K562 (cell line): ENCODE measurements around the gene TTC31. TPM values are rescaled to one million over a fixed set of nuclear protein-coding genes. Genes with fewer than 3 reads are reported as not detected.

Source experiments
- ASH1L ChIP-seq: fragments of 450-650 bp; IDR thresholded peaks from 2 replicates; pipeline ENCODE4 v1.6.1; 2018; ENCODE audit warnings: borderline replicate concordance, mild to moderate bottlenecking, low read depth; ENCODE audit not compliant: partially characterized antibody
- CBX1 ChIP-seq: sonication (generic); IDR thresholded peaks from 2 replicates; pipeline ENCODE4 v1.6.1; 2016; ENCODE audit warnings: antibody characterized with exemption, low read depth, mild to moderate bottlenecking
- CBX3 ChIP-seq, 2 experiments: IDR thresholded peaks; 1 replicate in 1 of 2; 2 replicates in 1 of 2; pipeline ENCODE4 v1.6.1; 2012; ENCODE audit warnings: inconsistent platforms in 2 of 2, low read length in 2 of 2, borderline replicate concordance in 1 of 2, control low read depth in 1 of 2
- CBX5 ChIP-seq: IDR thresholded peaks from 2 replicates; pipeline ENCODE4 v1.6.1; 2014; ENCODE audit warnings: low read depth, borderline replicate concordance
- HDGF ChIP-seq: fragments of 450-650 bp; IDR thresholded peaks from 2 replicates; pipeline ENCODE4 v1.6.1; 2016
- HMGN3 ChIP-seq: IDR thresholded peaks from 2 replicates; pipeline ENCODE4 v1.6.1; 2011; ENCODE audit warnings: borderline replicate concordance, low read depth, mild to moderate bottlenecking, mixed read lengths, low read length; ENCODE audit not compliant: insufficient read length; ENCODE audit errors: extremely low read depth
- KAT8 ChIP-seq: fragments of 450-650 bp; IDR thresholded peaks from 2 replicates; pipeline ENCODE4 v1.6.1; 2016; ENCODE audit warnings: low read depth, mild to moderate bottlenecking
- NONO ChIP-seq, 2 experiments: fragments of 200-400 bp in 1 of 2; fragments of 450-650 bp in 1 of 2; formaldehyde crosslinking in 1 of 2; IDR thresholded peaks; 2 replicates each; pipeline ENCODE4 v1.6.1; 2017; ENCODE audit warnings: low read depth in 2 of 2, mild to moderate bottlenecking in 2 of 2, moderate library complexity in 2 of 2, low read length in 1 of 2
- RBFOX2 ChIP-seq: fragments of 200-400 bp; formaldehyde crosslinking; IDR thresholded peaks from 2 replicates; pipeline ENCODE4 v1.6.1; 2017; ENCODE audit warnings: low read depth, mild to moderate bottlenecking, low read length, moderate library complexity
- SMARCA4 ChIP-seq: fragments of 450-650 bp; IDR thresholded peaks from 2 replicates; pipeline ENCODE4 v1.6.1; 2016
- SMC3 ChIP-seq: conservative IDR thresholded peaks from 2 replicates; pipeline ENCODE4 v1.6.1; 2011; ENCODE audit warnings: low read depth, low read length, improper control_type of control experiment; ENCODE audit not compliant: insufficient read depth
- SP2 ChIP-seq: IDR thresholded peaks from 2 replicates; pipeline ENCODE4 v1.6.1; 2011; ENCODE audit warnings: mild to moderate bottlenecking, low read depth, low read length, moderate library complexity; ENCODE audit not compliant: poor library complexity, severe bottlenecking; ENCODE audit errors: extremely low read depth
- STAT5A ChIP-seq: IDR thresholded peaks from 2 replicates; pipeline ENCODE4 v1.6.1; 2012; ENCODE audit warnings: low read length, inconsistent platforms, borderline replicate concordance
- SUPT5H ChIP-seq: fragments of 450-650 bp; IDR thresholded peaks from 2 replicates; pipeline ENCODE4 v1.6.1; 2016
- TOE1 ChIP-seq, 2 experiments: fragments of 450-650 bp in 1 of 2; sonication (generic) in 1 of 2; formaldehyde crosslinking in 1 of 2; IDR thresholded peaks; 2 replicates each; pipeline versions ENCODE4 v1.7.1 to v1.8.0; 2016 to 2022; ENCODE audit warnings: borderline replicate concordance in 2 of 2, mild to moderate bottlenecking in 2 of 2, antibody characterized with exemption in 1 of 2, inconsistent platforms in 1 of 2, low read depth in 1 of 2, missing genetic modification reagents in 1 of 2, moderate library complexity in 1 of 2
- ZC3H11A ChIP-seq: IDR thresholded peaks from 2 replicates; pipeline ENCODE4 v1.6.1; 2012; ENCODE audit warnings: low read depth, low read length, improper control_type of control experiment
- ZFP36 ChIP-seq: fragments of 150-350 bp; IDR thresholded peaks from 2 replicates; pipeline ENCODE4 v1.6.1; 2018; ENCODE audit warnings: low read length, low read depth; ENCODE audit not compliant: partially characterized antibody
- ZKSCAN1 ChIP-seq: fragments of 150-350 bp; IDR thresholded peaks from 2 replicates; pipeline ENCODE4 v1.6.1; 2016; ENCODE audit warnings: low read depth, low read length
- polyA plus RNA-seq, 8 experiments: library from polyadenylated mRNA; depleted of rRNA in 4 of 8; stranded (reverse) in 5 of 8; unstranded in 3 of 8; fragments of >200 nt; fragmentation: Nextera tagmentation in 2 of 8; fragmentation: Illumina TruSeq in 1 of 8; extraction: Ambion mirVana in 2 of 8; extraction: Trizol in 1 of 8; gene quantifications; 2 replicates each; pipeline versions ENCODE4 v1.2.1 to v1.2.3, GENCODE V29; 2011 to 2014; ENCODE audit warnings: inconsistent platforms in 1 of 8, missing spikeins in 1 of 8
- total RNA-seq, 7 experiments: library from RNA; depleted of rRNA in 6 of 7; stranded (reverse); fragments of >200 nt in 6 of 7; fragmentation: Illumina TruSeq in 2 of 7; extraction: Trizol in 2 of 7; gene quantifications; 2 replicates each; pipeline versions ENCODE4 v1.2.1 to v1.2.3, GENCODE V29; 2011 to 2021; ENCODE audit warnings: low replicate concordance in 1 of 7
- TF ChIP-seq, protein P1 (sequence below), 3 experiments: fragments of 200-800 bp in 1 of 3; sonication (Bioruptor generic) in 1 of 3; sonication (generic) in 1 of 3; formaldehyde crosslinking in 1 of 3; IDR thresholded peaks; 2 replicates each; pipeline versions ENCODE4 v1.6.1 to v1.8.0; 2016 to 2022; ENCODE audit warnings: mild to moderate bottlenecking in 2 of 3, missing compliant biosample characterization in 2 of 3, missing genetic modification characterization in 2 of 3, missing genetic modification reagents in 1 of 3
- TF ChIP-seq, protein P2 (sequence below): fragments of 450-650 bp; formaldehyde crosslinking; IDR thresholded peaks from 2 replicates; pipeline ENCODE4 v1.4.0; 2020; ENCODE audit warnings: mild to moderate bottlenecking
- TF ChIP-seq, protein P3 (sequence below): sonication (generic); formaldehyde crosslinking; IDR thresholded peaks from 2 replicates; pipeline ENCODE4 v1.8.0; 2022; ENCODE audit warnings: missing genetic modification reagents, mild to moderate bottlenecking, moderate library complexity, borderline replicate concordance

The TTC31 gene
- total and polyA plus RNA-seq, 9 of the 15 experiments (the other 6 are each of a cell fraction or from before 2014, with no cell fraction given), result 4.7 to 30.5 (median 15.9) TPM

DNA sequence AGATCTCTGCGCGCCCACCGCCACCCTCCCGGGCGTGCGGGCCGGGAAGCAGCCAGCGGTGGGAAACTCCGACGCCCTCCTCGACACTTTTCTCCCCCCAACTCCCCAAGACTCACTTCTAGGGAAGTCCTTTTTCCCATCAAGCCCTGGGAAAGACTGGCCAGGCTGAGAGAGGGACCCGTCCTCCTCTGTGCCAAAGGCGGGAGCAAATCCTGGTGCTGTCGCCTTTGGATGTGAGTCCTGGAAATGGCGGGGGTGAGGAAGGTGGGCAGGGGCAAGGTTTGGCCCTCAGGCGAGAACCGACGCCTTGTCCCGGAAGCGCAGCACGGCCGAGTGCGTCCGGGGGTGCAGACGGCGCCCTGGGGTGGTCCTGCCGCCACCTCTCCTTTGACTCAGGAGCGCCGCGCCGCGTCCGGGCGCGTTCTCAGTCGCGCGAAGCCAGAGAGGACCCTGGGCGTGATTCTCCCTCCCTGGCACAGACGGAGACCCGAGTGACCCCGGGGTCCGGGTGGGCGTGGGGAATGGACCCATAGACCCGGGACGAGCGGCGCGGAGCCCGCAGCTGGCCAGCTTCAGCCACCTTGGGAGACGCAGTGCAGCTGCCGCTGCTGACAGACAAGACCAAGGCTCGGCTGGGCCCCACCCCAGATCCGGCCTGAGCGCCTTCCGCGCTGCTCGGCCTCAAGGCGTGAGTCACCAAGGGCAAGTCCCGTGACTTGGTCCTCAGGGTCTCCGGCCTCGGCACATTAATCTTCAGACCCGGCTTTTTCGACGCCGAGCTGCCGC, 20.0 kb downstream of the TTC31 start (continued):
- TF ChIP-seq CBX1, result peak; percentile 56; the same call in 1 of the 2 replicates
- TF ChIP-seq NONO (IDR thresholded peaks at IDR 0.05; ENCODE audit: low read depth in 2 of 2, low read length in 1 of 2), result 0 out of 4 replicates have a peak, but pooled peaks of 1 of the 2 experiments have one; percentile 20
- peak in 1 of 2 experiments; percentile 68; a peak in 1 of 3 replicates for TF ChIP-seq CBX3 (IDR thresholded peaks at IDR 0.05; ENCODE audit: borderline replicate concordance in 1 of 2, low read length in 2 of 2)
- TF ChIP-seq, protein P1, sequence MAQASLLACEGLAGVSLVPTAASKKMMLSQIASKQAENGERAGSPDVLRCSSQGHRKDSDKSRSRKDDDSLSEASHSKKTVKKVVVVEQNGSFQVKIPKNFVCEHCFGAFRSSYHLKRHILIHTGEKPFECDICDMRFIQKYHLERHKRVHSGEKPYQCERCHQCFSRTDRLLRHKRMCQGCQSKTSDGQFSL (CRISPR knock-in tag; IDR thresholded peaks at IDR 0.05), result 0 out of 2 replicates have a peak, but pooled peaks have one; percentile 33
- TF ChIP-seq, protein P1 (tag; IDR thresholded peaks at IDR 0.05), result 0 out of 4 replicates have a peak, but pooled peaks of 1 of the 2 experiments have one; percentile 11
- 0 out of 2 replicates have a peak, but pooled peaks have one; percentile 2 for TF ChIP-seq SMC3
- no peak for TF ChIP-seq SP2
- no peak for TF ChIP-seq STAT5A
- TF ChIP-seq HDGF, result no peak
- TF ChIP-seq SMARCA4, result peak; percentile 68
- TF ChIP-seq ZKSCAN1, result peak; percentile 43; the same call in 1 of the 2 replicates
- no peak for TF ChIP-seq CBX5
- no peak for TF ChIP-seq ZFP36
- TF ChIP-seq ASH1L, result no peak
- peak; percentile 94 for TF ChIP-seq HMGN3
- TF ChIP-seq, protein P2, sequence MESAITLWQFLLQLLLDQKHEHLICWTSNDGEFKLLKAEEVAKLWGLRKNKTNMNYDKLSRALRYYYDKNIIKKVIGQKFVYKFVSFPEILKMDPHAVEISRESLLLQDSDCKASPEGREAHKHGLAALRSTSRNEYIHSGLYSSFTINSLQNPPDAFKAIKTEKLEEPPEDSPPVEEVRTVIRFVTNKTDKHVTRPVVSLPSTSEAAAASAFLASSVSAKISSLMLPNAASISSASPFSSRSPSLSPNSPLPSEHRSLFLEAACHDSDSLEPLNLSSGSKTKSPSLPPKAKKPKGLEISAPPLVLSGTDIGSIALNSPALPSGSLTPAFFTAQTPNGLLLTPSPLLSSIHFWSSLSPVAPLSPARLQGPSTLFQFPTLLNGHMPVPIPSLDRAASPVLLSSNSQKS, result no peak
- TF ChIP-seq, protein P3, sequence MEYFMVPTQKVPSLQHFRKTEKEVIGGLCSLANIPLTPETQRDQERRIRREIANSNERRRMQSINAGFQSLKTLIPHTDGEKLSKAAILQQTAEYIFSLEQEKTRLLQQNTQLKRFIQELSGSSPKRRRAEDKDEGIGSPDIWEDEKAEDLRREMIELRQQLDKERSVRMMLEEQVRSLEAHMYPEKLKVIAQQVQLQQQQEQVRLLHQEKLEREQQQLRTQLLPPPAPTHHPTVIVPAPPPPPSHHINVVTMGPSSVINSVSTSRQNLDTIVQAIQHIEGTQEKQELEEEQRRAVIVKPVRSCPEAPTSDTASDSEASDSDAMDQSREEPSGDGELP, result peak; percentile 81
- TF ChIP-seq SUPT5H, result peak; percentile 81
- TF ChIP-seq RBFOX2, result peak; percentile 94
- peak; percentile 93 for TF ChIP-seq TOE1 (IDR thresholded peaks at IDR 0.05; ENCODE audit: borderline replicate concordance)
- no peak for TF ChIP-seq TOE1 (CRISPR knock-in tag; IDR thresholded peaks at IDR 0.05; ENCODE audit: borderline replicate concordance, low read depth)
- TF ChIP-seq ZC3H11A, result no peak
- TF ChIP-seq KAT8, result no peak
